ENCODE measurements around the gene SYNGR3.

GRCh38 chr16:1950559-1950958 lies 39.2 kb upstream of the SYNGR3 start:
- TF ChIP-seq CTCF (IDR thresholded peaks at IDR 0.05): no peak
- TF ChIP-seq POLR2A (IDR thresholded peaks at IDR 0.05): no peak
- TF ChIP-seq POLR2AphosphoS5 (IDR thresholded peaks at IDR 0.05): no peak
- TF ChIP-seq EP300 (IDR thresholded peaks at IDR 0.05; ENCODE audit: low read depth): no peak
